SU-DHL-6 (cell line): ENCODE measurements around the gene PRKCE.

Source experiments
- H2AFZ ChIP-seq: fragments of 200-600 bp; sonication (generic); 2 replicates; pipeline ENCODE4 v1.6.1; 2014; ENCODE audit warnings: low read depth, mild to moderate bottlenecking, moderate library complexity, mixed read lengths, antibody characterized with exemption, low read length; ENCODE audit not compliant: severe bottlenecking
- H3F3A ChIP-seq: fragments of 200-600 bp; shearing (Covaris generic); 2 replicates; pipeline ENCODE4 v1.6.0; 2016; ENCODE audit warnings: antibody characterized with exemption, mild to moderate bottlenecking; ENCODE audit not compliant: insufficient read depth
- H3K27ac ChIP-seq: fragments of 200-600 bp; sonication (generic); 2 replicates; pipeline ENCODE4 v1.5.1; 2016; ENCODE audit warnings: low read depth, mild to moderate bottlenecking, low read length, moderate library complexity, mixed read lengths
- H3K27me3 ChIP-seq: fragments of 200-600 bp; sonication (generic), shearing (Covaris generic); 2 replicates; pipeline ENCODE4 v1.6.0; 2014; ENCODE audit warnings: mild to moderate bottlenecking, low read length
- H3K36me3 ChIP-seq: fragments of 200-600 bp; sonication (generic); 2 replicates; pipeline ENCODE4 v1.6.1; 2014; ENCODE audit warnings: mild to moderate bottlenecking, low read length, mixed read lengths
- H3K4me2 ChIP-seq: fragments of 300-600, 200-600 bp; shearing (Covaris generic), sonication (generic); 2 replicates; pipeline ENCODE4 v1.6.0; 2014; ENCODE audit warnings: low read length, low read depth, mild to moderate bottlenecking; ENCODE audit not compliant: poor library complexity, severe bottlenecking
- H3K4me3 ChIP-seq: fragments of 200-600 bp; sonication (generic); 2 replicates; pipeline ENCODE4 v1.5.1; 2014; ENCODE audit warnings: antibody characterized with exemption, low read length, mild to moderate bottlenecking, mixed read lengths; ENCODE audit not compliant: insufficient read depth, poor library complexity, severe bottlenecking
- H3K79me2 ChIP-seq: fragments of 200-600 bp; sonication (generic); 2 replicates; pipeline ENCODE4 v1.6.1; 2014; ENCODE audit warnings: mild to moderate bottlenecking, low read length, moderate library complexity; ENCODE audit not compliant: insufficient read depth
- H3K9ac ChIP-seq: fragments of 200-600 bp; sonication (generic); 2 replicates; pipeline ENCODE4 v1.7.0; 2014; ENCODE audit warnings: mild to moderate bottlenecking, low read length
- H3K9me2 ChIP-seq: fragments of 200-600 bp; sonication (generic); replicated peaks from 2 replicates; pipeline ENCODE4 v1.6.1; 2014; ENCODE audit warnings: low read length; ENCODE audit not compliant: insufficient read depth
- H3K9me3 ChIP-seq: fragments of 200-600 bp; sonication (generic); 2 replicates; pipeline ENCODE4 v1.6.1; 2014; ENCODE audit warnings: low read length, mixed read lengths; ENCODE audit not compliant: insufficient read depth
- H4K20me1 ChIP-seq: fragments of 200-600 bp; sonication (generic); 2 replicates; pipeline ENCODE4 v1.6.1; 2014; ENCODE audit warnings: low read depth, mild to moderate bottlenecking, antibody characterized with exemption, low read length, moderate library complexity, mixed read lengths
- CTCF ChIP-seq: fragments of 200-600 bp; sonication (generic); IDR thresholded peaks from one replicate; pipeline ENCODE4 v1.5.1; 2017; ENCODE audit warnings: antibody characterized with exemption, mild to moderate bottlenecking, low read length, moderate library complexity; ENCODE audit not compliant: insufficient read depth, poor library complexity, severe bottlenecking
- EZH2phosphoT487 ChIP-seq: fragments of 200-600 bp; sonication (generic), shearing (Covaris generic); conservative IDR thresholded peaks from 2 replicates; pipeline ENCODE4 v1.6.1; 2018; ENCODE audit warnings: mild to moderate bottlenecking, antibody characterized with exemption, low read length, moderate library complexity, mixed read lengths

Gene PRKCE

GRCh38 chr2:45951025-45951727, 299.7 kb downstream of the PRKCE start:
- H3K79me2 ChIP-seq, result no peaks in the 10 kb centered on the region
- H3K9me3 ChIP-seq, result no peaks in the 10 kb centered on the region
- H3K4me2 ChIP-seq, result no peak overlapping the region
- no peaks in the 10 kb centered on the region for H3K27me3 ChIP-seq
- H3K27ac ChIP-seq, result no peak overlapping the region
- no peak overlapping the region for H2AFZ ChIP-seq
- TF ChIP-seq CTCF (no peak), EZH2phosphoT487 (no peak)
- no peak overlapping the region for H3K9ac ChIP-seq
- H4K20me1 ChIP-seq, result no peaks in the 10 kb centered on the region
- H3K36me3 ChIP-seq, result no peaks in the 10 kb centered on the region
- no peaks in the 10 kb centered on the region for H3F3A ChIP-seq
- H3K4me3 ChIP-seq, result no peak overlapping the region
- no peaks in the 10 kb centered on the region for H3K9me2 ChIP-seq

GRCh38 chr2:45952591-45952990, 301.1 kb downstream of the PRKCE start:
- Histone ChIP-seq H3K4me3 (no peak overlapping the region), H3K27ac (no peak overlapping the region), H3K36me3 (no peaks in the 10 kb centered on the region), H3K9me3 (no peaks in the 10 kb centered on the region), H3K9me2 (no peaks in the 10 kb centered on the region), H2AFZ (no peak overlapping the region), H3K79me2 (no peaks in the 10 kb centered on the region), H3K27me3 (no peaks in the 10 kb centered on the region), H3F3A (no peaks in the 10 kb centered on the region), H3K4me2 (no peak overlapping the region), H4K20me1 (no peaks in the 10 kb centered on the region), H3K9ac (no peak overlapping the region)
- no peak for TF ChIP-seq CTCF
- no peak for TF ChIP-seq EZH2phosphoT487

GRCh38 chr2:45953376-45954027, 302.0 kb downstream of the PRKCE start:
- Histone ChIP-seq H3K36me3 (no peaks in the 10 kb centered on the region), H2AFZ (no peak overlapping the region), H3K79me2 (no peaks in the 10 kb centered on the region), H4K20me1 (no peaks in the 10 kb centered on the region), H3K9me3 (no peaks in the 10 kb centered on the region), H3K9me2 (no peaks in the 10 kb centered on the region), H3F3A (no peaks in the 10 kb centered on the region), H3K27me3 (no peaks in the 10 kb centered on the region), H3K27ac (no peak overlapping the region), H3K4me3 (no peak overlapping the region), H3K4me2 (no peak overlapping the region), H3K9ac (no peak overlapping the region)
- TF ChIP-seq CTCF (no peak), EZH2phosphoT487 (no peak)
